CD4-positive, alpha-beta T cell treated with Interleukin-21 for 1 hour (primary cell): ENCODE data around the gene SPAG9.

ENCODE experiments used
- DNase-seq: peaks from one replicate; pipeline ENCODE4 v3.0.0-alpha.2; 2020

Gene SPAG9

GRCh38 chr17:50914505-50915063 is 206.1 kb downstream of the SPAG9 start:
- DNase-seq, result no peak

GRCh38 chr17:50913120-50913519 is 207.5 kb downstream of the SPAG9 start:
- DNase-seq, result no peak
